ENCODE data around the gene NHS. TPM values are rescaled to one million over a fixed set of nuclear protein-coding genes. Genes with fewer than 3 reads are reported as not detected.

NHS gene
- total RNA-seq, 2 donors from 2014 or later, result 6.0 to 7.3 TPM

- Histone ChIP-seq H3K9me3 (ENCODE audit: control insufficient read depth, low read length) (no peaks in the 10 kb centered on the region), H3K27me3 (ENCODE audit: control insufficient read depth, insufficient read depth, low read length, poor library complexity, severe bottlenecking) (no peaks in the 10 kb centered on the region), H3K4me1 (ENCODE audit: control insufficient read depth, insufficient read depth, low read length) (peaks cover 4% of the 10 kb centered on the region), H3K27ac (ENCODE audit: low read depth, low read length) (no peak overlapping the region), H3K36me3 (ENCODE audit: control insufficient read depth, insufficient read depth, low read length) (no peaks in the 10 kb centered on the region), H3K9ac (ENCODE audit: extremely low read depth, low read length, poor library complexity, severe bottlenecking) (no peak overlapping the region), H3K4me3 (ENCODE audit: low read length) (no peak overlapping the region)
- DNase-seq, result no peak
- H3K36me3 Mint-ChIP-seq (ENCODE audit: low read depth), result no peaks in the 10 kb centered on the region
- peaks cover 15% of the 10 kb centered on the region for H3K4me1 Mint-ChIP-seq
- H3K27ac Mint-ChIP-seq, result peak overlapping the region; percentile 71
- WGBS, 2 experiments (ENCODE audit: insufficient coverage in 1 of 2, insufficient read length in 1 of 2), result 41% methylated on average over 1 of the region's 1 CpG; no CpG with 5 or more reads in 1 of the 2 experiments
- H3K9me3 Mint-ChIP-seq, result no peaks in the 10 kb centered on the region
- no peak overlapping the region for H3K4me3 Mint-ChIP-seq
- peaks cover 7% of the 10 kb centered on the region for H3K27me3 Mint-ChIP-seq (ENCODE audit: insufficient read depth)
- TF ChIP-seq CTCF (conservative IDR thresholded peaks at IDR 0.05), result no peak
These were observed 50.6 kb downstream of the NHS start for GRCh38 chrX:17425551-17425950.

GRCh38 chrX:17431171-17431570 is 56.2 kb downstream of the NHS start:
- Mint-ChIP-seq H3K36me3 (ENCODE audit: low read depth) (no peaks in the 10 kb centered on the region), H3K4me1 (peaks cover 18% of the 10 kb centered on the region), H3K27ac (no peak overlapping the region), H3K27me3 (ENCODE audit: insufficient read depth) (no peaks in the 10 kb centered on the region), H3K4me3 (no peak overlapping the region), H3K9me3 (no peaks in the 10 kb centered on the region)
- TF ChIP-seq CTCF (conservative IDR thresholded peaks at IDR 0.05), result no peak
- no peaks in the 10 kb centered on the region for H3K36me3 ChIP-seq (ENCODE audit: control insufficient read depth, insufficient read depth, low read length)
- no peak for DNase-seq
- H3K4me1 ChIP-seq (ENCODE audit: control insufficient read depth, insufficient read depth, low read length), result peaks cover 7% of the 10 kb centered on the region
- no peak overlapping the region for H3K9ac ChIP-seq (ENCODE audit: extremely low read depth, low read length, poor library complexity, severe bottlenecking)
- H3K27ac ChIP-seq (ENCODE audit: low read depth, low read length), result no peak overlapping the region
- no peaks in the 10 kb centered on the region for H3K27me3 ChIP-seq (ENCODE audit: control insufficient read depth, insufficient read depth, low read length, poor library complexity, severe bottlenecking)
- no peak overlapping the region for H3K4me3 ChIP-seq (ENCODE audit: low read length)
- H3K9me3 ChIP-seq (ENCODE audit: control insufficient read depth, low read length), result no peaks in the 10 kb centered on the region
- WGBS, 2 experiments (ENCODE audit: insufficient coverage in 1 of 2, insufficient read length in 1 of 2), result 94% methylated on average over 1 of the region's 1 CpG; no CpG with 5 or more reads in 1 of the 2 experiments

- no peak overlapping the region for H3K9ac ChIP-seq (ENCODE audit: extremely low read depth, low read length, poor library complexity, severe bottlenecking)
- Mint-ChIP-seq H3K4me1 (peaks cover 15% of the 10 kb centered on the region), H3K36me3 (ENCODE audit: low read depth) (no peaks in the 10 kb centered on the region), H3K27me3 (ENCODE audit: insufficient read depth) (no peaks in the 10 kb centered on the region), H3K9me3 (no peaks in the 10 kb centered on the region), H3K27ac (no peak overlapping the region), H3K4me3 (no peak overlapping the region)
- H3K4me3 ChIP-seq (ENCODE audit: low read length), result no peak overlapping the region
- WGBS, 2 experiments (ENCODE audit: insufficient coverage in 1 of 2, insufficient read length in 1 of 2), result no CpG with 5 or more reads among the region's 1 CpG
- no peaks in the 10 kb centered on the region for H3K36me3 ChIP-seq (ENCODE audit: control insufficient read depth, insufficient read depth, low read length)
- H3K4me1 ChIP-seq (ENCODE audit: control insufficient read depth, insufficient read depth, low read length), result peaks cover 5% of the 10 kb centered on the region
- H3K9me3 ChIP-seq (ENCODE audit: control insufficient read depth, low read length), result no peaks in the 10 kb centered on the region
- TF ChIP-seq CTCF (conservative IDR thresholded peaks at IDR 0.05), result no peak
- H3K27me3 ChIP-seq (ENCODE audit: control insufficient read depth, insufficient read depth, low read length, poor library complexity, severe bottlenecking), result no peaks in the 10 kb centered on the region
- no peak overlapping the region for H3K27ac ChIP-seq (ENCODE audit: low read depth, low read length)
- DNase-seq, result no peak
These were observed 57.2 kb downstream of the NHS start for GRCh38 chrX:17432158-17432557.
